GM15510 (cell line): ENCODE results near the gene CDH4.

ENCODE experiments used
- POLR2A ChIP-seq: IDR thresholded peaks from 3 replicates; pipeline ENCODE4 v1.6.1; 2011; ENCODE audit warnings: borderline replicate concordance; ENCODE audit not compliant: insufficient read length; ENCODE audit errors: extremely low read depth

CDH4 gene

DNA sequence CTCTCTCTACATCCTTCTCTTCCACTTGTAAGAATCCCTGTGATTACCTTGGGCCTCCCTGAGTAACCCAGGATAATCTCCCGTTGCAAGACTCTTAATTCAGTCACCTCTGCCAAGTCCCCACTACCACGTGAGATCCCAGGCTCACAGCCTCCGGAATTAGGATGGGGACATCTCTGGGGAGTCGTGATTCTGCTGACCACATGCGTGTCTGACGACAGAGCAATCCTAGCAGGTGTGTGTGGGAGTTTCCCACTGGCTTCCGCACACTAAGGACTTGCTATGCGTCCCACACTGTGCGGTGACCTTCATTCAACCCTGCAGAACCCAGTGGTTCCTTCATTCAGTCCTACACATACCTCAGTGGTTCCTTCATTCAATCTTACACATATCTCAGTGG lies 11.9 kb downstream of the CDH4 start:
- no peak for TF ChIP-seq POLR2A

DNA sequence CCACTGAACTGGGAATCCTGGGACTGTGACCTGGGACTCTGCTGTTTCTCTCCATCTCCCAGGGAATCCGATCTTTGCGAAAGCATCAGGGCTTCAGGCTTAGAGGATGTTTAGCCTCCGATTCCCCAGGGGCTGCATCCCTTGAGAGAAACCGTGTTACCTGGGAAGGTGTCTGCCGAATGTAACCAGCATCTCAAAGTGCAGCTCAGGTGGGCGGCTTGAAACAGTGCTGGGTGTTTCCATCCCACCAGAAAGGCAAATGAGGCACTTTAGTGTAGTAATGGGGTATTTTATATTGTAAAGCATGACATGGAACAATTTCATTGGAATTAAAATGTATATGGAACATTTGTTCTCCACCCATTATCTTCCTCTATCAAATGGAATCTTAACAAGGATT lies 15.2 kb downstream of the CDH4 start:
- TF ChIP-seq POLR2A, result no peak

DNA sequence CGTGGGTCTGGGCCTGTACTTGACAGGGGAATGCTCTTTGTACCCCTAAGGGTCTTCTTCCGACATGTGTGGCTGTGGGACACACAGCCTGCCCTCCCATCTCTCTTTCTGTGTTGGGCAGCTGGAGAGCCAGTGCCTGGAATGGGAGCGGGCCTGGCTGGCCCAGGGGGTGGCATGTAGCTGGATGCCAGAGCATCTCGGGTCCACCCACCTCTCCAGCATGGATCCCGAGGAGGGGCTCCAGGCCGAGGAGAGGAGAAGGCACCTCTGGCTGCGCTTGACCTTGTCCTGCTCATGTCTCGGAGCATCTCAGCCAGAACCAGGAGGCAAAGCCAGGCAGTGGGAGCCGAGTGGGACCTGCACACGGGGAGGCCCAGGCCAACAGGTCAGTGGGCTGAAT lies 16.0 kb downstream of the CDH4 start:
- TF ChIP-seq POLR2A, result no peak

- TF ChIP-seq POLR2A, result no peak
These were observed 19.5 kb downstream of the CDH4 start for GRCh38 chr20:61271312-61272231.

GRCh38 chr20:61274326-61274725 lies 22.3 kb downstream of the CDH4 start:
- TF ChIP-seq POLR2A, result no peak

DNA sequence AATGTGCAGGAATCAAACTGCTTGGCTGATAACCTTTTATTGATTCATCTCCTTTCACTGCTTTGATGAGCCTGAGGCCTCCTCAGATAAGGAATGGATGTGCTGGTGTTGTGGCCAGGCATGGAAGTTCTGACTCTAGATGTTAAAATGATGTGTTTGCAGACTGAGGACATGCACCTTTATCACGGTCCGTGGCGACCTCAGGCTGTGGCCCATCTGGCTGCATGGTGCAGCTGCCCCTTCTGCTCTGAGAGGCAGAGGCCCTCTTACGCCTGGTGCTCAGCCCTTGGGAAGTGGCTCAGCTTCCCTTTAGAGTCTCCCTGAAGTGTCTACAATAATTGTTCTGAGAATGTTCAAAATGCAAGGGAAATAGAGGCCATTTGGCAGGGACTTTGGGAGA lies 26.2 kb downstream of the CDH4 start:
- TF ChIP-seq POLR2A, result no peak

DNA sequence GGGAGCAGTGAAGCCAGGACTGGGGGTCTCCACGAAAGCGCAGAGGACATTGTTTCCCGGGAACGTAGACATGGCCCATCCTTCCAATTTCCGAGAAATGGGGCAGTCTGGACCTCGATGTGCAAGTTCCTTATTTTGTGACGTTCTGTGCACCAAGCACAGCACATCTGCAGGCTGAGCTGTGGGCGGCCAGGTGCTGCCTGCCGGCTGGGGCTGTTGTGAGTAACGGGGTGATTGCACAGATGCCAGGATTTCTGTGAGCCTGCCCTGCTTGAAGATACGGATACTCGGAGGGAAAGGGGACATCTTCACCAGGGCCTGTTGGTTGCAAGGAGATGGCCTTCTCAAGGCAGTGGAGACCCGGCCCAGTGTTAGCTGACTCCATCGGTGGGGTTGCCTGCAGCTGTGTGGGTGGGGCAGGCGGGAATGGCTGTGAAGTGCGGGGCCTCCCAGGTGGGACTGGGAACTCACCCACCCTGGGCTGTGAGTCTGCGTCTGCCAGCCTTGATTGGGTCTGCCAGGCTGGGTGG lies 27.6 kb downstream of the CDH4 start:
- TF ChIP-seq POLR2A, result no peak

- no peak for TF ChIP-seq POLR2A
These were observed 28.3 kb downstream of the CDH4 start for GRCh38 chr20:61280217-61280980.

- TF ChIP-seq POLR2A, result no peak
These were observed 29.3 kb downstream of the CDH4 start for GRCh38 chr20:61281286-61281795.

DNA sequence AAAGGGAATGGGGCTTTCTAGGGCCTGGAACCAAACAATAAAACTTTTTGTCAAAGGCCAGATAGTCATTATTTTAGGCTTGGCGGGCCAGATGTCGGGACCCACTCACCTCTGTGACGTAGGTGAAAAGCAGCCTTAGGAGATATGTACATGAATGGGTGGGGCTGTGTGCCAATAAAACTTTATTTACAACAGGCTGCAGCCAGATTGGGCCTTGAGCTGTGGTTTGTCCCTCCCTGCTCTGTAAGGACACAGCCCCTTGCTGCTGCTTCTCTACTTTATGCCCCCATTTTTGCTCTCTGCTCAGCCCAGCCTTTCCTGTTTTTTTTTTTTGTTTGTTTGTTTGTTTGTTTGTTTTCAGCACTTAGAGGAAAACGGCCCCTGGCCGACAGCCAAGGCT lies 32.7 kb downstream of the CDH4 start:
- no peak for TF ChIP-seq POLR2A

- TF ChIP-seq POLR2A, result no peak
These were observed 33.1 kb downstream of the CDH4 start for GRCh38 chr20:61285152-61285645.

- TF ChIP-seq POLR2A, result no peak
These were observed 33.6 kb downstream of the CDH4 start for GRCh38 chr20:61285691-61286090.

DNA sequence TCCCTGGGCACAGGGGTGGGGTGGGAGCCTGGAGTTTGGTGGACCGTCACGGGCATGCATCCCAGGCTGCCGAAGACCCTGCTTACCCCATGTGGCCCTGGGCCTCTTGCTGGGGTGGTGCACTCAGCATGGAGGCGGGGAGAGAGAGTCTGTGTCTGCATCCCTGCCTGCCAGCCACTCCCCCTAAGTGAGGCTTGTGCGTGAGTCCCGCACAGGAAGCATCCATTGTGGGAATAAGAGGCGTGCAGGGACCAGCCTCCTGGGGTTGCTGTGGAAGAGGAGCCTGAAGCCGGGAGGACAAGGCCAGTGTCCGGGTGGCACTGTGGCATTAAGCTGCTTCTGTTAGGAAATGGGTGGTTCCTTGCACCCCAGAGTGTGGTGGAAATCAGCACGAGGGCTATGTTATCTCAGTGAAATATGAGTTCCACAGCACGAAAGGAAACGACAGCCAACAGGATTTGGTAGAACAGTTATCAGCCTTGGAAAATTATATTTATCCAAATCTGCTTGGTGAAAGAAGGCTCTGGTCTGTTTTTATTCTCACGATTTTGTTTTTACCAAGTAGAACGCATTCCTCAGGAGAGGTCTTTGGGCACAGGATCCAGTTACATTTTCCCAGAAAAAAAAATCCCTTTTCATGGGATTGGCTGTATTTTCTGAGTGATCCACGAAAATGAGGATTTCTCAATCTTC lies 35.7 kb downstream of the CDH4 start:
- no peak for TF ChIP-seq POLR2A

DNA sequence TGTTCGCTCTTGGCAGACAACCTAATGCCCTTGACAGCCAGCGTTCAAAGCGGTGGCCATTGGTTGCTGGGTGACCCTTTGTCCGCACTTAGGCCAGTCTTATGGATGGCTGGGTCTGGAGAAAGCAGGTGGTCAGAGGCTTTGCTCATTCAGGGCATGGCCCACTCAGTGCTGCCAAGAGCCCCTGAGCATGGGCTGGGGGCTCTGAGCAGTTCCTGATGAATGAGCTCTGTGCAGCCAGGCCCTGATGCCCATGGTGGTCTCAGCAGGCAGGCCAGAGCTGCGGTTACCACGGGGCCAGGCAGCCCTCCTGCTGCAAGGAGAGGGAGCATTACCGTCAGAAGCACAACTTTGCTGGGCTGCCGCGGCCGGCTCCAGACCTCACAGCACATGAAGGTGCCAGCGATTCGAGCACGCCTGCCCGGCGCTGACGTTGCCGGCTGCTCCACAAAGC lies 36.3 kb downstream of the CDH4 start:
- TF ChIP-seq POLR2A, result no peak
